HG03354 (cell line): ENCODE measurements around the gene WDR82.

ENCODE experiments used
- ATAC-seq: cut with Tn5 transposase; IDR thresholded peaks from one replicate; pipeline ENCODE4 v1.9.1; 2021; ENCODE audit warnings: mild to moderate bottlenecking; ENCODE audit not compliant: unreplicated experiment, poor library complexity, severe bottlenecking

Gene WDR82

DNA sequence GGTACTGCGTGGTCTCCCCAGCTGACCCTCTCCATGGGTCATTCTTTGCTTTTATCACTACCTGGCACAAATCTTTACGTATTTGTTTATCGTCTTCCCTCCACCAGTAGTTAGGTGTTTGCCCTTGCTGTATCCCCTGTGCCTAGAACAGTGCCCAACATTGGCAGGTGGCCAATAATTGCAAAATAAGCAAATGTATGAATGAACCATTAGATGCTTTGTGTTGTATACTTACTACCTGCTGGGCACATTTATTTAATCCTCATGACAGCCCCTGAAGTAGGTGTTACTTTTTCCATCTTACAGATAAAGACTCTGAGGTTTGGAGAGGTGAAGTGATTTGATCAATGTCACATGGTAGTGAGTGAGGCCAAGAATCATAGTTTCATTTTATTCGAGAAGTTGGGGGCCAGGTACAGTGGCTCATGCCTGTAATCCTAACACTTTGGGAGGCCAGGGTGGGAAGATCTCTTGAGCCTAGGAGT is 37.5 kb downstream of the WDR82 start:
- no peak for ATAC-seq

GRCh38 chr3:52240059-52240885 is 38.2 kb downstream of the WDR82 start:
- ATAC-seq: no peak

DNA sequence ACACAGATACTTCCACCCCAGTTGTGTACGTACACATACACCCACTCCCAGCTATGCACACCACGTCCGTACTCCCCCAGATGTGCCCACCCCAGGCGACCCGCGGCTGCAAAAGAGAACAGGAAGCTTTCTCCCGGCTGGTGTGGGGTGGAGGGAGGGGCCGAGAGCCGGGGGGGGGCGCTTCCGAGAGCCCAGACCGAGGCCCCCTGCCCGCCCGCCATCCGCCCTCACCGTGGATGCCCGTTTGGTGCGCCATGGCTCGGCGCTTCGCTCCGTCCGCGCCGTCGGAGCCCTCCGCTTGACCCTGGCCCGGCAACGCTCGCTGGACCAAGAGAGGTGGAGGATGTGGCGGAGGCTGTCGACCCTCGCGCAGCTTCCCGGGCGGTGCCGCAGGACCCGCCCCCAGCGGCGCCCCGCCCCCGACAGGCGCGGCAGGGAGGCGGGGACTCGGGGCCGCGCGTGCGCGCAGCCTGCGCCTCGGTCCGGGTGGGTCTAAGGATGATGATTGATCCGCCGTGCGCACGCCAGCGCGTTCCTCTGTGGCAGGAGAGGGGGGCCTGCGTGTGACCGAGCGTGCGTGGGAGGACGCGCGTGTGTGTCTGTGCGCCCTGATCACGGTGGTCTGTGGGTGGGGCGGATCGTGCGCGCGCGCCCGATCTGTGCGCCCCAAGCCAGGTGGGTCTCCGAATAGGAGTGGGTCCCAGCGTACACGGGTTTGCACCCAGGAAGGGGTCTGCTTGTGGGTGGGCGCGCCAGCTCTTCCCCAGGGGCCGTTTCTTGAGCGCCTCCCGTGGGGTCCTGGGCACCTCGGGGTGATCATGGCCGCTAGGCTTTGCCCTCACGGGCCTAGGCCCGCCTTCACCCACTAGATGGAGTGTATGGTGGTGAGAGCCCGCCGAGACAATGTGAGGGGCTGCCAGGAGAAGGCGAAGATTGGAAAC is 39.4 kb downstream of the WDR82 start, which contains the start of gene TWF2:
TWF2 (minus strand) TSS at position 398 of the 941 bp plus-strand sequence; CDS start at position 256, 142 bp downstream.
- peak; percentile 84 for ATAC-seq

- peak; percentile 2 for ATAC-seq
Measured at GRCh38 chr3:52238193-52238760, 40.2 kb downstream of the WDR82 start.

- no peak for ATAC-seq
Measured at GRCh38 chr3:52237657-52238172, 40.7 kb downstream of the WDR82 start.

- ATAC-seq: no peak
Measured at GRCh38 chr3:52237006-52237656, 41.3 kb downstream of the WDR82 start.

DNA sequence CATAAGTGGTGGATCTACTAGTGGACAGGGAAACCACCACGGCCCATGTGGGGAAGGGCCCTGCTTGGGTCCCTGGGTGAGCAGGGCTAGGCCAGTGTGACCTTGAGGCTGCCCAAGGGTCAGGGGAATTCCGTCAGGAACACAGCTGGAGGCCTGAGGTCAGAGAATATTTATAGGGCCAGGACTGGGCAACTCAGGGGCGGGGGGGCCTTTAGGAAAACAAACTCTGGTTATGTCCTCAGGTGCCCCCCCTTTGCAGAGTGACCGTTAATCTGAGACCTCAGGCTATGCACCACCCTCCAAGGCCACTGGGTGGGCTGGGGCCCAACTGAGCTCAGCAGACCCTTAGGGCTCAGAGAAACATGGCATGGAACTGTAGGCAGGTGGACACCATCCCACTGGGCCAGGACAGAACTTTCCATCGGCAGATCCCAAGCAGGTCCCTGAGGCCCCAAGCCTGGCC is 42.0 kb downstream of the WDR82 start:
- no peak for ATAC-seq

- ATAC-seq: no peak
Measured at GRCh38 chr3:52234516-52235447, 43.7 kb downstream of the WDR82 start.

DNA sequence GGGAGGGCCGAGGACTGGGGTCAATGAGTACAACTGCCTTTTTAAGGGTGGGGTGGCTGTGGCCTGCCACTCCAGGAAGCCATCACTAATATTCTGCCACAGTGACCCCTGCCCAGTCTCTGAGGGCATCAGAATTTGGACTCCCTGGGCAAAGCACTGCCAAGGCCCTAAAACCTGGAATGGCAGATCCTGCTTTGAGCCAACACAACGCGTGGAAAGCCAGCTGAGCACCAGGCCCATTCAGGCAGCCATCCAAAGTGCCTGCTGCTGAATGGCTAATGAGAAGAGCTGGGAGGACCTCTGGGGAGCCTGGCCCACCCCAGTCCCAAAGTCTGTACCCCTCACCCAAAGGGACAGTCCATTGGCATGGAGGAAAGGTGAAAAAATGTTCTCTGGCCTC is 44.5 kb downstream of the WDR82 start:
- no peak for ATAC-seq

GRCh38 chr3:52233108-52233591 is 45.3 kb downstream of the WDR82 start:
- ATAC-seq: no peak

- ATAC-seq: no peak
Measured at GRCh38 chr3:52232279-52233107, 46.0 kb downstream of the WDR82 start.

DNA sequence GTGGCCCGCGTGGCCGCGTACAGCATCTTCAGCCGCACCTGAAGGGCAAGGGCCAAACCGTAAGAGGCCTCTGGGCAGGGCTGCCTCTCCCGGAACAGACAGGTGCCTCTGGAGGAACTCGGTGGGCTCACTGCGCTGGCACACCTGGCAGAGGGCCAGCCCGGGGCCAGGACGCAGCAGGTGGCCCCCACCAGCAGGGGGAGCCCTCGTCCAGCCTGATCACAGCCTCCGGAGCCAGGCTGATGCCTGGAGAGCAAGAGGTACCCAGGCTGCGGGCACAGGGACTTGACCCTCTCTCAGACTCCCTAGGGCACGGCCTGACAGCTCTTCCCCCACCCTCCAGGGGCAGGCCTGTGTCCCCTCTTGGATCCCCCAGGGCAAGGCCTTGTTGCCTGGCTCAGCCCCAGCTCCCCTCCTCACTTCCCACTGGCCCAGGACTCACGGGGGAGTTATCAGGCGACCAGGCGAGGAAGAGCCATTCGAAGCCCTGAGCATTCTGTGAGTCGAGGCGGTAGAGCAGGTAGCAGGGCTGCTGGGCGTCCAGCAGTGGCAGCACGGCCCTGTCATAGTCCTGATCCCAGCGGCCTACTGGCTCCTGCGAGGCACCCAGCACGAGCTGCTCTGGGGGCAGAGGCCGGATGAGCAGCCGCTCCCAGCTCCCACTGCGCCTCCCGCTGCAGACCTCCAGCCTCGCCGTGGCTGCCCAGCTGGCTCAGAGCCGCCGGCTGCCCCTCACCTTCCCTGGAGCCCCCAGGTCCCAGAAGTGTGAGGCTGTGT is 46.8 kb downstream of the WDR82 start:
- ATAC-seq: peak; percentile 54

DNA sequence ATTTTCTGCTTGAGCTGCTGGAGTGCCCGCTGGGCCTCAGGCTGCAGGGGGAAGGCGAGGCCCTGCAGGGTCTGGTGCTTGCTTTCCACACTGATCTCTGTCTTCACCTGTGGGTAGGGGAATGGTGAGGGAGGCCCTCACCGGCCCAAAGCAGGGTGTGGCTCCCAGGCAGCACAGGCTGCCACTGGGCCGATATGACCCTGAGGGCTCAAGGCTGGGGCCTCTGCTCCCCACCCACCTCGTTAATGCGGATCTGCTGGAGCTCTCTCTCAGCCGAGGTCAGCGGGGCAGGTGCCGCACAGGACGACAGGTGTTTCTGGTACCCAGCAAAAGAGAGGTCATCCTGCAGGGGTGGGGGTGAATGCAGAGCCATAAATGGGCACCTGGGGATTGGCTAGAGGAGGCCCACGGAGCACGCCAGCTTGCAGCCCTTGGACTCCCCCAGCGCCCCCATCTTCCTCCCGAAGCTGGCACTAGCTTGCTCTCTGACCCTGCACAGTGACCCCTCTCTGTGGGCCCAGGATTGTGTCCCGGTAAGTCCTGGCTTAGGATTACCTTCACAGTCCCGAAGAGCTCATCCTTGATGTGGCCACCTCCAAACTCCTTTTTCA is 47.5 kb downstream of the WDR82 start:
- no peak for ATAC-seq

DNA sequence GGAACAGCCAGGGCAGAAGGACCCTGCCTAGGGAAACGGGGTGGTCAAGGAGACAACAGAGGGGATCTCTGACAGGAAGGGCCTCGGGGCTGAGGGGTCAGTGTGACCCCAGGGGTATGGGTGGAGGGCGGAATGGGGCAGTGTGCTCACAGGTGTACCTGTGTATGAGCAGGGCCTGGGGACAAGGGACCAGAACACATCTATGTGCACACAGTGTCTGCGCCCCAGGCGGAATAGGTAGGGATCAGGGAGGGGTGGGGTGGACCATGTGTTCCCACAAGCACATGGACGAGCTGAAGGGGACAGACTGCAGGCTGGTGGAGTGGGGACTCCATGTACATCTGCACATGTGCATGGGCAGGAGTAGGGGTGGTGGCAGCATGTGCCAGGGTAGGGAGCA is 48.0 kb downstream of the WDR82 start:
- ATAC-seq: no peak

GRCh38 chr3:52229656-52230055 is 48.8 kb downstream of the WDR82 start:
- ATAC-seq: no peak

- no peak for ATAC-seq
Measured at GRCh38 chr3:52228751-52229291, 49.6 kb downstream of the WDR82 start.
